PC-3 (cell line): ENCODE results near the gene MSH3.

ENCODE experiments used
- EZH2 ChIP-seq: fragments of 300-600 bp; sonication (generic); IDR thresholded peaks from one replicate; pipeline ENCODE4 v1.6.1; 2017; ENCODE audit warnings: antibody characterized with exemption, mild to moderate bottlenecking, low read length; ENCODE audit not compliant: unreplicated experiment
- EZH2phosphoT487 ChIP-seq: fragments of 300-600 bp; sonication (generic); IDR thresholded peaks from 2 replicates; pipeline ENCODE4 v1.6.1; 2018; ENCODE audit warnings: mild to moderate bottlenecking, antibody characterized with exemption, low read length, borderline replicate concordance
- TF ChIP-seq, protein P1 (sequence below): fragments of 300-600 bp; sonication (generic); conservative IDR thresholded peaks from 2 replicates; pipeline ENCODE4 v1.5.1; 2017; ENCODE audit warnings: antibody characterized with exemption, low read depth, mild to moderate bottlenecking, low read length

DNA sequence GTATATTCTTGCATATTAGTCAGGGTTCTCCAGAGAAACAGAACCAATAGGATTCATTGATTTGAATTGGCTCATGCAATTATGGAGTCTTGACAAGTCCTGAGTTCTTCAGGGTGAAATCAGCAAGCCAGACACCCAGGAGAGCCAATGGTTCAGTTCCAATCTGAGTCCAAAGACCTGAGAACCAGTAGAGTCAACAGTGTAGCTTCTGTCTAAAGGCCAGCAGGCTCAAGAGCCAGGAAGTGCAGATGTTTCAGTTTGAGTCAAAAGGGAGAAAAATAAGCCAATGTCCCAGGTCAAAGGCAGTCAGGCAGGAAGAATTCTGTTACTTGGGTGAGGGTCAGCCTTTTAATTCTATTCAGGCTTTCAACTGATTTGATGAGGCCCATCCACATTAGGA lies 46.6 kb upstream of the MSH3 start:
- TF ChIP-seq, protein P1, sequence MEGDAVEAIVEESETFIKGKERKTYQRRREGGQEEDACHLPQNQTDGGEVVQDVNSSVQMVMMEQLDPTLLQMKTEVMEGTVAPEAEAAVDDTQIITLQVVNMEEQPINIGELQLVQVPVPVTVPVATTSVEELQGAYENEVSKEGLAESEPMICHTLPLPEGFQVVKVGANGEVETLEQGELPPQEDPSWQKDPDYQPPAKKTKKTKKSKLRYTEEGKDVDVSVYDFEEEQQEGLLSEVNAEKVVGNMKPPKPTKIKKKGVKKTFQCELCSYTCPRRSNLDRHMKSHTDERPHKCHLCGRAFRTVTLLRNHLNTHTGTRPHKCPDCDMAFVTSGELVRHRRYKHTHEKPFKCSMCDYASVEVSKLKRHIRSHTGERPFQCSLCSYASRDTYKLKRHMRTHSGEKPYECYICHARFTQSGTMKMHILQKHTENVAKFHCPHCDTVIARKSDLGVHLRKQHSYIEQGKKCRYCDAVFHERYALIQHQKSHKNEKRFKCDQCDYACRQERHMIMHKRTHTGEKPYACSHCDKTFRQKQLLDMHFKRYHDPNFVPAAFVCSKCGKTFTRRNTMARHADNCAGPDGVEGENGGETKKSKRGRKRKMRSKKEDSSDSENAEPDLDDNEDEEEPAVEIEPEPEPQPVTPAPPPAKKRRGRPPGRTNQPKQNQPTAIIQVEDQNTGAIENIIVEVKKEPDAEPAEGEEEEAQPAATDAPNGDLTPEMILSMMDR = no peak
- TF ChIP-seq EZH2 (no peak), EZH2phosphoT487 (no peak)
